GM12801 (cell line): ENCODE results near the gene CFAP77.

Experiments
- TF ChIP-seq, protein P1 (sequence below): IDR thresholded peaks from one replicate; pipeline ENCODE4 v1.5.1; 2011; ENCODE audit warnings: control low read depth; ENCODE audit not compliant: insufficient read length; ENCODE audit errors: extremely low read depth

Gene CFAP77

DNA sequence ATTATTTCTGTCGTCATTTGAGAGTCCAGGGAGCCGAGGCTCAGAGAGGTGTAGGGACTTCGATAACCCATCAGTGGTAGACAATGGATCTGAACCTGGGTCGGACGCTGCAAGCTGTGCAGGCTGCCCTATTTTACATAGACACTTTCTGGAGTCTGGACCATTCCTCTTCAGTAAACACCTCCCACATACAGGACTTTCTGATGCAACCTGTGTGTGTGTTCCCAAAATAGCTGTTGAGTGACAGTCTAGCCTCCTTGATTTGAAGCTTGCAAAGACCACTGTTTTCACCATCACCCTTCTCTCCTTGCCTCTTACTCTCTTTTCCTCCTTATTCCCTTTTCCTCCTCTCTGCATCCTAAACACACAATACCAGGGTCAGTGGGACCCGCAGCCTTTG, 30.7 kb downstream of the CFAP77 start:
- TF ChIP-seq, protein P1, sequence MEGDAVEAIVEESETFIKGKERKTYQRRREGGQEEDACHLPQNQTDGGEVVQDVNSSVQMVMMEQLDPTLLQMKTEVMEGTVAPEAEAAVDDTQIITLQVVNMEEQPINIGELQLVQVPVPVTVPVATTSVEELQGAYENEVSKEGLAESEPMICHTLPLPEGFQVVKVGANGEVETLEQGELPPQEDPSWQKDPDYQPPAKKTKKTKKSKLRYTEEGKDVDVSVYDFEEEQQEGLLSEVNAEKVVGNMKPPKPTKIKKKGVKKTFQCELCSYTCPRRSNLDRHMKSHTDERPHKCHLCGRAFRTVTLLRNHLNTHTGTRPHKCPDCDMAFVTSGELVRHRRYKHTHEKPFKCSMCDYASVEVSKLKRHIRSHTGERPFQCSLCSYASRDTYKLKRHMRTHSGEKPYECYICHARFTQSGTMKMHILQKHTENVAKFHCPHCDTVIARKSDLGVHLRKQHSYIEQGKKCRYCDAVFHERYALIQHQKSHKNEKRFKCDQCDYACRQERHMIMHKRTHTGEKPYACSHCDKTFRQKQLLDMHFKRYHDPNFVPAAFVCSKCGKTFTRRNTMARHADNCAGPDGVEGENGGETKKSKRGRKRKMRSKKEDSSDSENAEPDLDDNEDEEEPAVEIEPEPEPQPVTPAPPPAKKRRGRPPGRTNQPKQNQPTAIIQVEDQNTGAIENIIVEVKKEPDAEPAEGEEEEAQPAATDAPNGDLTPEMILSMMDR: no peak

DNA sequence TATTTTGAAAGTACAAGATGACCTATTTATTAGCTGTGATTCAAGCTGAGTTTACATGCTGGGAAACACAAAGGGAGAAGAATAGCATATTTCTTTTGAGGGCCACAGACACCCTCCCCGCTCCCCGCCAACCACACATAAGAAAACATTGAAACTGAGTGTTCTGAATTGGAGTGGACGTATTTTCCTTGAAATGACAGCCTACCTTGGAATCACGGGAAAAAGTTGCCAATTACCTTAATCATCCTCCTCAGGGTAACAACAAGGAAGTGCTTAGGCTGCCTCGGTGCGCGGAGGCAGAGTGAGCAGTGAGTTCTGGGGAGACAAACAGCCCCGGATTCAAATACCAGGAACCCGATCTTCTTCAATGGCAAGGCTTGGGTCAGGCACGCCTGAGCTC, 31.4 kb downstream of the CFAP77 start:
- TF ChIP-seq, protein P1: no peak

DNA sequence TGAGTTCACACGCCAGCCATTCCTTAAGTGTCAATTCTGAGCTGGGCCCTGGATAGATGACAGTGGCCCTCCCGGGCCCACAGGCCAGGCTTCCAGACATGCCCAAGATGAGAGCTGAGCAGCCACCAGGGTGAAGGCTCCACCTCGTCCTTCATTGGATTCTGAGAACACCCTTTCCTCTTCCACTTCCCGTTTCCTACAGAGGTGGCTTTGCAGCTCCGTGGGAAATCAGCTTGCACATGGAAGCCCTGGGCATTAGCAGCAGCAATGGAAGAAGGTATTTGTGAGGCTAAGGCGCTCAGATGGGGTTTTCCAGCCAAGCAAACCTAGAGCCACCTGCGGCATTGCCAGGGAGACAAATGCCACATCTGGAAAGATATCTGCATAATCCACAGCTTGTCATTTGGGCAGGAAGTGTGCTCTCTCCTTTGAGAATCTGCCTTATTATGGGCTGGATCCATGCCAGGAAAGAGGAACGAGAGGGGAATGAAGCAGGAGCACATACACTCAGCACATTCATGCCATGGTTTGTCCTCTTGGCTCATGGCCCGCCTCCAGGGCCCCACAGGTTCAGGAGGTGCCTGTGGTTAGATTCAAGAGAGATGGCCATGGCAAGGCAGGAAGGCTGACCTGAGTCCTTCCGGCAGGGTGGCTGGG, 34.1 kb downstream of the CFAP77 start:
- TF ChIP-seq, protein P1: no peak

DNA sequence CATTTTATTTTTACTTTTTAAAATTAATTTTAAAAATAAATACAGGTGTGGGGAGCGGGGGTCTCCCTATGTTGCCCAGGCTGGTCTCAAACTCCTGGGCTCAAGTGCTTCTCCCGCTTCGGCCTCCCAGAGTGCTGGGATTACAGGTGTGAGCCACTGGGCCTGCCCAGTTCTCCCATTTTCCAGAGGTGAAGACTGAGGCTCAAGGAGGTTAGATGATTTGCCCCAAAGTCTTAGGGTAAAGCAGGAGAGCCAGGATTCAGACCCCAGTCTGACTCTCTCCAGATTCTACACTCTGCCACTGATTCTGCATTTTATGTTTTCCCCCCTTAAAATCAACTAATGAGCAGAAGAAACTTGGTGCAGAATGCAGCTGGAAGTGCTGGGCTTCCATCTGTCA, 36.9 kb downstream of the CFAP77 start:
- TF ChIP-seq, protein P1: no peak

DNA sequence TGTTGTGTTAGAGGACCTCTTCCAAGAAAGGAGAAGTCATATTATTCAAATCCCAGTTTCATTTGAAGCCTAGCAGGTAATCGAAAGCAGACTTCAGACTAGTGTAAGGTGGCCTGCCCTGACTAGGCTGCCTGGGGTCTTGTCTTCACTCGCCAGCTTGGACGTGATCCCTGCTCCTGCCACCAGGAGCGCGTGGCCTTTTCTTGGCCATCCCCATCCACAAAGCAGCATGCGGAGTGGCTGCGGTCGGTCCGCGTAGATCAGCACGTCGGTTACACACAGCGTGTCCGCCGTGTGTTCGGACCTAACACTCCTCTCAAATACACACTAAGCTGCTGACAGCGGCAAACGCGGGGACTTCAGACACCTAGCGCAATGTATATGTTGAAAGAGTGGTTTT, 37.3 kb downstream of the CFAP77 start:
- TF ChIP-seq, protein P1: no peak

DNA sequence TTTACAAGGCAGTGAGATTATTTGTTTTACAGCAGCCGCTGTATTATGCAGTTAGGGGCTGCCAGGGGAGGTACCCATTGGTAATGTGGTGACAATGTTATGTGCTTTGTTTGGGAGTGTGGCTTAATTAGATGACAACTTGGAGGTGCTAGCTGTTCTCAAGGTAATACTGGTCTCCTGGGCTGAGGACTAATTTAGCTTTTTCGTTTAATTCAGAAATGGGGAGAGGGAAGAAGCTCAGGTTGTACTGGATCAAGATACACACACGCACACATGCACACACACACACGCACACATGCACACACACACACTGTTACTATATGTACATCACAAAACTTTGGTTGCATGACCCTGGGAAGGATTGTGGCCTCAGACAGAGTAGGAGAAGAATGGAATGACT, 37.9 kb downstream of the CFAP77 start:
- TF ChIP-seq, protein P1: no peak

DNA sequence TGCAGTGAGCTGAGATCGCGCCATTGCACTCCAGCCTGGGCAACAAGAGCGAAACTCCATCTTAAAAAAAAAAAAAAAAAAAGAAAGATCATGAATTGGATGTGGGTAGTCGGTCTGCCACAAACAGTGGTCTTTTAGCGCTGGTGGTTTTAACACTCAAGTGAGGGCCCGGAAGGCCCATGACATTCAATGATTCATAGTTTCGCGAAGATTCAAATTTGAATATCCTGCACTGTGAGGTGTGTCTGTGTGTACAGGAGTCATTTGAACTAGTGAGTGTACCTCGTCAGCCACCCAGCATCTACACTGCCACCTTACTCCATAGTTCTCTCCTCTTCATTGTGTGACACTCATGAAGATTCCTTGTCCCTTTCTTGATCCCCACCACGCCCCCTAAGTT, 41.3 kb downstream of the CFAP77 start:
- TF ChIP-seq, protein P1: no peak

DNA sequence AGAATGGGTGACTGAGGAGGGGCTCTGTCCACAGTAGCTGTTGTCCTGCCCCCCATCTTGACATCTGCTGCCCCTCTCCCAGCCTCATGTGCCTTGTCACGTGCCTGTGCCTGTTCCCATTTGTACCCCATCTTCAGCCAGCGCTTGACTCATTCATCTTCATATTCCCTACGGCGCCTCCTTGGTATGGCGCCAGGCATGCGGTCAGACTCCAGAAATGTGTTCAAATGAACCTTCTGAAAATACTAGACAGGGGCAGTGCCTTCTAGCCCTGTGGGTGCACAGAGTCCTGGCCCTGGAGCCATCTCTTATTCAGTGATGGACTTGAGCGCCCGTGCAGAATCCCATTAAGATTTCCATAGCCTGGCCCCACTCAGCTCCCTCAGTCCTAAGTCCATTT, 46.2 kb downstream of the CFAP77 start:
- TF ChIP-seq, protein P1: no peak
